ENCODE results near the gene SMURF1.

GRCh38 chr7:99008181-99008631, 135.7 kb downstream of the SMURF1 start:
- TF ChIP-seq, protein P1, sequence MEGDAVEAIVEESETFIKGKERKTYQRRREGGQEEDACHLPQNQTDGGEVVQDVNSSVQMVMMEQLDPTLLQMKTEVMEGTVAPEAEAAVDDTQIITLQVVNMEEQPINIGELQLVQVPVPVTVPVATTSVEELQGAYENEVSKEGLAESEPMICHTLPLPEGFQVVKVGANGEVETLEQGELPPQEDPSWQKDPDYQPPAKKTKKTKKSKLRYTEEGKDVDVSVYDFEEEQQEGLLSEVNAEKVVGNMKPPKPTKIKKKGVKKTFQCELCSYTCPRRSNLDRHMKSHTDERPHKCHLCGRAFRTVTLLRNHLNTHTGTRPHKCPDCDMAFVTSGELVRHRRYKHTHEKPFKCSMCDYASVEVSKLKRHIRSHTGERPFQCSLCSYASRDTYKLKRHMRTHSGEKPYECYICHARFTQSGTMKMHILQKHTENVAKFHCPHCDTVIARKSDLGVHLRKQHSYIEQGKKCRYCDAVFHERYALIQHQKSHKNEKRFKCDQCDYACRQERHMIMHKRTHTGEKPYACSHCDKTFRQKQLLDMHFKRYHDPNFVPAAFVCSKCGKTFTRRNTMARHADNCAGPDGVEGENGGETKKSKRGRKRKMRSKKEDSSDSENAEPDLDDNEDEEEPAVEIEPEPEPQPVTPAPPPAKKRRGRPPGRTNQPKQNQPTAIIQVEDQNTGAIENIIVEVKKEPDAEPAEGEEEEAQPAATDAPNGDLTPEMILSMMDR (conservative IDR thresholded peaks at IDR 0.05 in 1 of 2, IDR thresholded peaks at IDR 0.05 in 1 of 2; ENCODE audit: low read depth in 1 of 2, low read length in 2 of 2) = no peak
- TF ChIP-seq EZH2 (IDR thresholded peaks at IDR 0.05; ENCODE audit: low read length, missing control alignments) = no peak
